Hematopoietic multipotent progenitor cell (in vitro differentiated cells): ENCODE data around the gene ZCRB1. TPM values are rescaled to one million over a fixed set of nuclear protein-coding genes. Genes with fewer than 3 reads are reported as not detected.

ENCODE experiments used
- DNase-seq, 3 donors: peaks; one replicate each; pipeline ENCODE4 v3.0.0-alpha.2; 2011 to 2015; ENCODE audit warnings: low read depth in 2 of 3, low spot score in 2 of 3
- total RNA-seq: library from RNA; depleted of rRNA; stranded (reverse); fragments of >200 nt; gene quantifications from one replicate; pipeline ENCODE4 v1.2.3, GENCODE V29; 2012

ZCRB1 gene
- total RNA-seq, 1 donor: 11.6 TPM

DNA sequence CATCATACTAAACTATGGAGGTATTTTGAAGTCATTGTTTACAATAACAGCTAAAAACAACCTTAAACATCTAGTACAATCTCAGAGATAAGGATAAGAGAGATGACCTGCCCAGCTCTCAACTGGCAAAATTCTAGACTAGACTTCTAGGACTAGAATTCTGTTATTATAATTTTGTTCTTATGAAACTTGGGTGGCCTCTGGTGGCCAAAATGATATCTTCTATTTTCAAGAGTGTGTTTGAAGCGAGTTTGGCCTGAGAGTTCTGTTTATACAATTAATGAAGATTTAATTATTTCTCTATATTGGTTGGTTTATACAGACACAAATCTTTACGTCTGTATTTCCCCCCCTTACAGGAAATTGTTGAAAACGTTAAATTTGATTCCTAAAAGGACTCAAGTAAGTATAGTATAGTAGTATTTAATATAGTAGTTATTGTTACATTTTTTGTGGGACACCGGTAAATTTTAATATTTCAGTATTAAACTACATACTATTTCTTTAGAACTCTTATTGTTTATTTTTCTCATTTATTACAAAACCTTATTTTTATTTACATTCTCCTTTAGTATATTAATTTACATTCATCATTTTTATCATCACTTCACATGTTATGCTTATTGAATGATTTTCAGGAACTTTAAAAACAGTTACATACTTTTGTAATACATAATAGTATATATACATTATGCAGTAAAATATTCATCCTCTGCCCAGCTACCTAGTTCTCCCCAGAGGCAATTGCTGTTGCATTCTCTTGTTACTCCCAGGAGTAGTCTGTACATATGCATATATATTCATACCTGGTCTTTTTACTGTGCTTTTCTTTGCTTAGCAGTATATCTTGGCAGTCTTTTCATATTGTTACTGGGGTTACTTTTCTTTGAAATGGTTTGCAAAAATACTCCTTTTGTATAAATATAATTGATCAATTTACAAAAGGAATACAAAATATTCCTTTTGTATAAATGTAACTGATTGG lies 6.7 kb upstream of the ZCRB1 start:
- DNase-seq: peak; percentile 19 to 76 (median 39)

DNA sequence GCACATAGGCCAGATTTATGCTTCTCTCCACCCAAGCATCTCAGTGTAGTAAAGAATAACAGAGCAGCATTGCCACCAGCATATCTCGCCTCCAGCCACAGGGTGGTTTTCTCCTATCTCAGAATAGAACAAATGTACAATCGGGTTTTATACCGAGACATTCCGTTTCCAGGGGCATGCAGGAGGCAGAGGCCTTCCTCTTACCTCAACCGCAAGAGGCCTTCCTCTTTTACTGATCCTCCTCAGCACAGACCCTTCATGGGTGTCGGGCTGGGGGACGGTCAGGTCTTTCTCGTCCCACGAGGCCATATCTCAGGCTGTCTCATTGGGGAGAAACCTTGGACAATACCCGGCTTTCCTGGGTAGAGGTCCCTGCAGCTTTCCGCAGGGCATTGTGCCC lies 4.2 kb upstream of the ZCRB1 start:
- DNase-seq: peak in 2 of 3 donors; percentile 31 to 70

DNA sequence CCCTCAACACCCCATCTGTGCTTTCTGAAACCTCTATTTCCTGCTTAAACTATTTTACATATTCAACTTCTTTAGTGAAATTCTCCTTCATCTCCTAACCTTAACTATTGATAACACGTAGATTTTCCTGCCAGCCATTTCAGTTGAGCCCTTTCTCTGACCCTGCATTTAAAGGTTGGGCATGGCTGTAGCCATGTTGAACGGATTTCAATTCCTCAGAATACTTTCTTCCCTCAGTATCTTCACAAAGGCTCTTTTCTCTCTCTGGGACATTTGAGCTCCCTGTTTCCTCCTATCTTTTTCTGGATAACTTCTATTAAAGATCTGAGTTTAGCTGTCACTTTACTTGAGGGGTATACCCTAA lies 1.3 kb upstream of the ZCRB1 start:
- DNase-seq: no peak

DNA sequence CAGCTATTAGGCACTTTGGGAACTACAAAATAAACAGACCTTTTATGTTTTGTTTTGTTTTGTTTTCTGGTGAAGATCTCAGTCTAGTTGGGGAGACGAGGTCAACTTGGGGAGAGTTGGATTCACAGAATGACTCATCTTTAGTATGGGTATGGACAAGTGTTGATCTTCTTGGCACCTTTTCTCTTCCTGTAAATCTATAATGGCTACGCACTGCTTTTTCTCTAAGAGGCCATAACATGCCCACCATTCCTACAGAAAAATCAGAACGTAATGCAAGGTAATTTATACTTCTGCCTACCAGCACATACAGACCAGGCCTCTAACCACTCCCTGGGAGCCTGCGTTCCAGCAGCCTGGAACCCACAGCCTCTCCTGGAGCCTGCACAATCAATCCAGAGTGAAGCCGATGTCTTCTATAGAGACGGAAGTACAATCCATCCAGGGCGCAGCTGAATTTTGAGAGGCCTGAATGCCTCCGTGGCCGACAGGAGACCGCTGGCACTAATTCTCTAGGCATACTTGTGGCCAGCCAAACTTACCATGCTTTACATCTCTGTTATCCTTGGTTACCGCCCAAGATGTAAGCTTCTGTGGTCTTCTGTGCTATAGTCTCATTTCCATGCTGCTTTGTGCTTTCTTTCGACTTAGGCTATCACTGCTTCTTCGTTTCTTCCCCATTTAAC lies 790 bp upstream of the ZCRB1 start:
- DNase-seq: peak; percentile 4 to 21 (median 15)

DNA sequence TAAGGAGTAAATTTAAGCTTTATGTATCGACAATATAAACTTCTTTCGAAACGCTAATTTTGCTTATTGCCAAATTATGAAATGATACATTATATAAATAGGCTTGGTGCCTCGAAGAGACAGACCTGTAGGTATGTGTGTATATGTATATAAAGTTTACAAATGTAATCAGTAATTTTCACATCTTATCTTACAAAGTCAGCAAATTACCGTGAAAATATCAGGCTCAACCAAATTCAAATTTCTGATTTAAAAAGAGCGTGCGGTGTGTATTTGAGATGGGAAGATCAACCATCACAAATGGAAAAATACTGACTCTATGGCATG lies 605 bp downstream of the ZCRB1 start:
- DNase-seq: no peak

DNA sequence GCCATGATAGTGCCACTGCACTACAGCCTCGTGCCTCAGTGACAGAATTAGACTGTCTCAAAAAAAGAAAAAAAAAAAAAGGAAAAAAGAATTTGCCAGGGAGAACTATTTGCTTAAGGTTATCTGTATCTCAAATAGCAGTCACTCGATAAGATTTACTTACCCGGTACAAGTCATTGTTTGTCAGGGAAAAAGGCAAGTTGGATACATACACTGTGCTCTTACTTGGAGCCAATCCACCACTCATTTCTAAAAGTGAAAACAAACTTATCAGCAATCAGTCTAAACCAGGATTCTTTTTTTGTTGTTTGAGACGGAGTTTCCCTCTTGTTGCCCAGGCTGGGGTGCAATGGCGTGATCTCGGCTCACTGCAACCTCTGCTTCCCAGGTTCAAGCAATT lies 2.0 kb downstream of the ZCRB1 start:
- DNase-seq: no peak

DNA sequence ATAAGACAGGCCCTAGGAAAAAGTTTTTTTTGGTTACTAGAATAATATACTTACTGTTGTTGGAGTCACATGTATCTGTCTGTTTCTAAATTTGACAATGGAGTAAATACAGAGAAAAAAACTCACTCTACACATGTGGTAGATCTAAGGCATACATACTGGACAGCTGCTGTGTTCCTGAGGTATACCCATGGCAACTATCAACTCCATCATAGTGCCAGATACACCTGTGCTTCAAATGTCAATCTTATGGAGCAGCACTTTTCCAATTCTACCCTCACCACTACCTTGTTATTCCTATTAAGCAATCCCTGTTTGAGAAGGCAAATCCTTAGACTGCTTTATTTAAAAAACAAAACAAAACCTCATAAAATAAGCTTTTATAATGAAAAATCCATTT lies 3.3 kb downstream of the ZCRB1 start:
- DNase-seq: no peak

DNA sequence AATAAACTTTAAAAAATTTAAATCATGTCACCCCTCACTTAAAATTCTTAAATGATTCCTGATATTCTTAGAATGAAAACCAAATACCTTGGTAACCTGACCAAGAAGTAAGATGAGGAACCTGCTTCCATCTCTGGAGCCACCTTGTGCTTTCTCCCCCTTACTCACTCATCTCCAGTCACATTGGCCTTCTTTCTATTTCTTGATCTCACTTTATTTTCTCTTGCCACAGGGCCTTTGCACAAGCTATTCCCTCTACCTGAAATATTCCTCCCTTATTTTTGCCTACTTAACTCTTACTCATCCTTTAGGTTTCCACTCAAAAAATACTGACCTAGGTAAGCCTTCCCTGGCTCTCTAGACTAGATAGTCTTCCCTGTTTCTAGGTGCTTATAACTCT lies 5.1 kb downstream of the ZCRB1 start:
- no peak for DNase-seq

DNA sequence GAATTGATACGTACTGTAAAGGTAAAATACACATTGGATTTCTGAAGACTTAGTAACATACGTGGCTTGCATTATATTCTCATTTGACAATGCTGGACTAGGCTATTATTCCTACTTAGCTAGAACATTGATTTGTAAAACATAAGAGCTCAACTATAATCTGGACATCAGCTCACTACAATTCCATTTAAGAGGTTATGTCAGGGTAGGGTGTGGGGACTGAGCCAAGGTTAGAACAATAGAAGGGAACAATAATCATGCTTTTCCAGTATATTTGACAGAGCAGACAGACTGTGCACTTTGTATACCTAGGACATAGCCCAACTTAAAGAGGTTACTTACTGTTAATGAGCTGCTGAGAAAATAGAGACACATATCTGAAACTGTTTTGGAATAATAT lies 10.8 kb downstream of the ZCRB1 start:
- DNase-seq: no peak

DNA sequence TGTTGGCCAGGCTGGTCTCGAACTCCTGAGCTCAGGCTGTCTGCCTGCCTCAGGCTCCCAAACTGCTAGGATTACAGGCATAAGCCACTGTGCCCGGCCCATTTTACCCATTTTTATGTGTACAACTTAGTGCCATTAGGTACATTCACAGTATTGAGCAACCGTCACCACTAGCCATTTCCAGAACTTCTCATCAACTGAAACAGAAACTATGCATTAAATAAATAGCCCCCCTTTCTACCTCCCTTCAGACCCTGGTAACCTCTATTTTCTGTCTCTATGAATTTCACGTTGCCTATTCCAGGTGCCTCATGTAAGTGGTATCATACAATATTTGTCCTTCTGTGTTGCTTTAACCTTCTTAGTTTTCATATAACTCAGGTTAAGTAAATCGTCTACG lies 15.9 kb downstream of the ZCRB1 start:
- no peak for DNase-seq

DNA sequence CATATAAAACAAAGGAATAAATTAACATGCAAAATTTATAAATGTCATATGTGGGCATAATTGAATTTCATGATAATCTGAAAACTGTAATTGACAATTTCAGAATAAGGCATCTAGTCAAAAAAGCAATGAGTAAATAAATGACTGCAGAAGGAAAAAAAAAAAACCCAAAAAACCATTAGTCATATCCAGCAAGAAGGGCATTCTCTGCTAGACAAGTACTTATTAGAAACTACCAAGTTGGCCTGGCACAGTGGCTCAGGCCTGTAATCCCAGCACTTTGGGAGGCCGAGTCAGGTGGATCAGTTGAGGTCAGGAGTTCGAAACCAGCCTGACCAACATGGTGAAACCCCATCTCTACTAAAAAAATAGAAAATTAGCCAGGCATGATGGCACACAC lies 17.5 kb downstream of the ZCRB1 start:
- DNase-seq: no peak

DNA sequence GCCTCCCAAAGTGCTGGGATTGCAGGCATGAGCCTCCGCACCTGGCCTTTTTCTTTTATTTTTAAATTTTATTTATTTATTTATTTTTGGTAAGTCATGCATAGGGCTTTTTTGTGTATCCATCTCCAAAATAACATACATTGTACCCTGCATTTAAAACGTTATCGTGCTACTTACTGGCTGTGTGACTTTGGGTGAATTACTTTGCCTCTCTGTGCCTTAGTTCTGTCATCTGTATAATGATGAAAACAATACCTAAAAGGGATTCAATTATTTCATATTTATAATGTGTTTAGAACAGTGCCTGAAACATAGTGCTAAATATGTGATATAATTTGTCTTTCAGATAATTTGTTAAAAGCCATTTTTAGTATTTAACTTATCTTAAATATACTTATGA lies 19.6 kb downstream of the ZCRB1 start:
- no peak for DNase-seq

DNA sequence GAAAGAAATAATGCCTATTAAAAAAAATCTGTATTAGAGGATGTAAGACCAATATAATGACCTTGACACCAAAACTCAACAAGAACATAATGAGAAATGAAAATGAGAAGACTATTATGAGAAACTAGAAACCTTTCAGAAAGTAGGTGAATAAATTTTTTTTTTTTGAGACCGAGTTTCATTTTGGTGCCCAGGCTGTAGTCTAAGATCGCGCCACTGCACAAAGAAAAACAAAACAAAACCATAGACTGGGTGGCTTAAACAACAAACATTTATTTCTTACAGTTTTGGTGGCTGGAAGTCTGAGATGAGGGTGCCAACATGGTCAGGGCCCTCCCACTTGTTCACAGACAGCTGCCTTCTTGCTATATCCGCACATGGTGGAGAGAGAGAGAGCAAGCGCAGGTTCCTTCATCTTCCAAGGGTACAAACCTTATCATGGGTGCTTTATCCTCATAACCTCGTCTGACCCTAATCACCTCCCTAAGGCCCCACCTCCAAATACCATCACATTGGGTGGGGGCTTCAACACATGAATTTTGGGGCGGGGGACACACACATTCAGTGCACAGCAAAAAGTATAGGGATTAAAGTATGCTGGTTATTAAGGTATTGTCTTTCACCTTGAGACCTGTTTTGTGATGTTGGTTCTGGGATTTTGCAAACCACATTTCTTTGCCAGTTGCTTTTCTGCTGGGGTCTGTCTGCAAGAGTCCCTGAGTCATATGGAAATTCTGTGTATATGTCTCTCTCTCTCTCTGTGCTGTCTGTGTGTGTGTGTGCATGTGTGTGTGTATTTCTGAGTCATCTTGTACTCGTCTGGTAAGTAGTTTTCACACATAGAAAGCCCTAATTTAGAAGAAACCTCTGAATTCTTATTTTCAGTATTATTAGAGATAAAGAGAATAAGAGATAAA lies 26.2 kb downstream of the ZCRB1 start:
- DNase-seq: peak in 2 of 3 donors; percentile 10 to 33

DNA sequence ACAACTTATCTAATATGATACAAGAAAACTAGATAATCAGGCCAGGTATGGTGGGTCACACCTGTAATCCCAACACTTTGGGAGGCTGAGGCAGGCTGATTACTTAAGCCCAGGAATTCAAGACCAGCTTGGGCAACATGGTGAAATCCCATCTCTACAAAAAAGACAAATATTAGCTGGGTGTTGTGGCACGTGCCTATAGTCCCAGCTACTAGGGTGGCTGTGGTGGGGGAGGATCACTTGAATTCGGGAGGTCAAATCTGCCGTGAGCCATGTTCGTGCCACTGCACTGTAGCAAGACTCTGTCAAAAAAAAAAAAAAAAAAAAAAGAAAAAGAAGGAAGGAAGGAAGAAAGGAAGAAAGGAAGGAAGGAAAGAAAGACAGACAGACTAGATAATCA lies 27.0 kb downstream of the ZCRB1 start:
- DNase-seq: no peak

DNA sequence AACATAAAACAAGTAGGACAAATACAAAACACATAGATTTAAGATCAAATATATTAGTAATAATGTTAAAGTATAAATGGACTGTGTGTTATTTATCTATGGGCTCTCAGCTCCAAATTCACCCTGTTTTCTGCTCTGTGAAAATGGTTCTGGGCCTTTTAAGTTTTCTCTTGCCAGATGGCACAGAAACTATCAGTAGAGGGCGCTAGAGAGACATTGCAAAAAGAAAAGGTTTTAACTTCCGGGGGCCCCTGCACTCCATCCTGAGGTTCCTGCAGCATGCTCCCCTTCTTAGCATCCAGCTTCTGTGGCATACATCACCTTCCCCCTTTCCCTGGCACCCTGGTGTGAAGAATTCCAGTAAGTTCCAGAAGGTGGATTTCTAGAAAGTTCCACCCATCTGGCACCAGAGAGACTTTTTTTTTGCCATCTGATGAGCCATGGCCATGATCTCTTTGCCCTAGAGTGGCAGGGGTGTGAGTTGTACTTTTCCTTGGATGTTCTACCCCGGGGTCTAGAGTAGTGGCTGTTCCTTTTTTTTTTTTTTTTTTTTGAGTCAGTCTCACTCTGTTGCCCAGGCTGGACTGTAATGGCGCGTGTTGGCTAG lies 29.3 kb downstream of the ZCRB1 start:
- DNase-seq: peak in 2 of 3 donors; percentile 9 to 24

DNA sequence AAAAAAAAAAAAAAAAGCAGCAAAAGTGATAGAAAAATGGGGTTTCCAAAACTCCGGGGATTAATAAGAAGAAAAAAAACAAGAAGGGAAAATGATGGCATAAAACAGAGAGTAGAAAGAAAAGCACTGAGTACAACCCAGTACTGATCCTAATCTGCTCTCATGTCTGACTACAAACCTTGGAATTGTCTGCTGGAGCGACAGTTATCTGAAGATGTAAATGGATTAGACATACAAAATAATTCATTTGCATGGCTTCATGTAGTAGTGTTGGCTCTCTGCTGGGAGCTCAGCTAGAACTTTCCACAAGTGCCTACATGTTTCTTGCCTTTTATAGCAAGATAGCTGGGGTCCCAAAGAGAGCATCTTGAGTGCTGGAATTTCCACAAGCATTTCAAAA lies 34.2 kb downstream of the ZCRB1 start:
- DNase-seq: no peak

DNA sequence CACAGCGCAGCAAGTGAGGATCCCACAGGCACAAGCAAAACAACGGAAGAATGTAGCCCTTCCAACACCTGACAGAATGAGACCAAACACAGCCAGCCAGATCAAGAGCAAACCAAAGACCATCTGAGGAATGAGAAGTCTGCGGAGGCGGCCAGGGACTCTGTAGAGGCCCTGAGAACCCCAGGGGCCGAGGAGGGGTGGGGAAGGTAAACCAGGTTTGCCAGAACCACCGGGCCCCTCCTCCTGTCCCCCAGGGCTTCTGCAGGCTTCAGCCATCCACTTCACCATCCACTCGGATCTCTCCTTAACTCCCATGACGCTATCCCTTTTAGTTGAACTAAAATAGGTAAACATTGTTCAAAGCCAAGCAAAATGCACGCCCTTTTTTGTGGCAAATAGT lies 37.4 kb downstream of the ZCRB1 start:
- no peak for DNase-seq

DNA sequence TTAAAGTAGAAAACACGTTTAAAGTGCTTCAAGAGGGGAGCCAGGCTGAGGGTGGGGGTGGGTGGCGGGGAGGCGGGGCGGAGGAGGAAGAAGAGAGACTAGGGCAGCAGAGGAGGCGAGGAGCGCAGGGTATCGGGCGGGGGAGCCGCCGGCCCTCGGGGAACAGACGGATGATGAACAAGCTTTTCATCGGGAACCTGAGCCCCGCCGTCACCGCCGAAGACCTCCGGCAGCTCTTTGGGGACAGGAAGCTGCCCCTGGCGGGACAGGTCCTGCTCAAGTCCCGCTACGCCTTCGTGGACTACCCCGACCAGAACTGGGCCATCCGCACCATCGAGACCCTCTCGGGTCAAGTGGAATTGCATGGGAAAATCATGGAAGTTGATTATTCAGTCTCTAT lies 39.2 kb downstream of the ZCRB1 start:
- no peak for DNase-seq

DNA sequence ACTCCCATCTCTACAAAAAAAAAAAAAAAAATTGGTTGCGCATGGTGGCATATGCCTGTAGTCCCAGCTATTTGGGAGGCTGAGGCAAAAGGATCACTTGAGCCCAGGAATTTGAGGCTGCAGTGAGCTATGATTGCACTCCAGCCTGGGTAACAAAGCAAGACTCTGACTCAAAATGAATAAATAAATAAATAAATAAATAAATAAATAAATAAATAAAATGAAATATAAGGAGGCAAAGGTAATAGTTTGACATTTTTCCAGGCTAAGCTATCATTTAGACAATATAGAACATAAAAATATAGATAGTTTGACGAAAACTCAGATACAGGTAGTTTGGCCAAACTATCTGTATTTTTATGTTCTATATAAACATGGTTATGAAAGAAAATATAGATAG lies 40.5 kb downstream of the ZCRB1 start:
- no peak for DNase-seq

DNA sequence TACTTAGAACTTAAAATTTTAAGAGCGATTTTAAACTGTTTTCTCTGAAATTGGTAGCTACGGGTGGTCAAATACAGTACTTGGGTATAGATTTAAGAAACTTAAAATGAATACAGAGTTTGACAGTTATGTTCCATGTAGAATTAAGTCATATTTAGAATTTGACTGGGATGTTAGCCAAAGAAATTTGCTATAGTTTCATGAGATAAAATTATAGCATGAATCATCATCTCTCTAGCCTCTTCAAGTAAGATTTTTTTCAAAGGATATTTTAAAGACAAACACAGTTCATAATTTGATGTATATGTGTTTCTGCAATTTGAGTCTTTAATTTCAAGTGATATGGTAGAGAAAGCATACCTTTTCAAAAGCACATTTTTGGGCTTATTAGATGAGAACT lies 41.0 kb downstream of the ZCRB1 start:
- no peak for DNase-seq

DNA sequence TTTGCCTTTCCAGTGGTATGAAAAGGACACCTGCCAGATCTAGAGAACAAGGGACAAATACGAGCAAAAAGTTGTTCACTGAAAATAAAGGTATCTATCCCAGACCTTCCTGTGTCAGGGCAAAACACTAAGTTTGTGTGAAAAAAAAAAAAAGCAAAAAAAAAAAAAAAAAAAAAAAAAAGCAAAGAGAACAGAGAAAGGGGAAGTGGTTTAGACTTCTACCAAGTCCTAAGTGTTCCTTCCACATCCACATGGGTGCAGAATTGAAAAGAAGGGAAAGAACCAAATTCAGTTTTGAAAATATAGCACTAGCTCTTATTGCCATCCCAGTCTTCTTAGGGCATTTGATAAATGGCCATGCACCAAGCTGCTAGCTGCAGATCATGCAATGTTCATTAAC lies 41.7 kb downstream of the ZCRB1 start:
- DNase-seq: peak in 2 of 3 donors; percentile 24 to 59
